Heart right ventricle (tissue), 16 donors: ENCODE measurements around the gene GPR52. TPM values are rescaled to one million over a fixed set of nuclear protein-coding genes. Genes with fewer than 3 reads are reported as not detected.
A peak's percentile ranks its signal among the peaks of the same experiment; 100 is the strongest.

Source experiments
- ATAC-seq, 8 donors: fragments of 200-7000 bp; cut with Tn5 transposase; one replicate each; pipeline ENCODE4 v1.9.1; 2020; ENCODE audit warnings: mild to moderate bottlenecking in 8 of 8, moderate library complexity in 8 of 8, moderate number of reproducible peaks in 1 of 8
- DNase-seq, 2 donors: peaks; one replicate each; pipeline ENCODE4 v3.0.0-alpha.2; 2020
- H3K27ac ChIP-seq, 10 donors: fragments of 200-600 bp; sonication (generic) in 2 of 10; one replicate each; pipeline versions ENCODE4 v1.5.0 to v1.8.0; 2020 to 2022; ENCODE audit warnings: mild to moderate bottlenecking in 3 of 10
- H3K27me3 ChIP-seq, 7 donors: fragments of 200-600 bp; one replicate each; pipeline ENCODE4 v1.8.0; 2021 to 2022; ENCODE audit warnings: mild to moderate bottlenecking in 2 of 7
- H3K36me3 ChIP-seq, 9 donors: fragments of 200-600 bp; sonication (generic) in 1 of 9; one replicate each; pipeline versions ENCODE4 v1.5.0 to v1.8.0; 2020 to 2022; ENCODE audit warnings: mild to moderate bottlenecking in 2 of 9
- H3K4me1 ChIP-seq, 9 donors: fragments of 200-600 bp; sonication (generic) in 1 of 9; one replicate each; pipeline versions ENCODE4 v1.5.0 to v1.8.0; 2020 to 2022; ENCODE audit warnings: mild to moderate bottlenecking in 4 of 9
- H3K4me3 ChIP-seq, 10 donors: fragments of 200-600 bp; sonication (generic) in 2 of 10; one replicate each; pipeline versions ENCODE4 v1.5.0 to v1.8.0; 2020 to 2022; ENCODE audit warnings: mild to moderate bottlenecking in 7 of 10, moderate library complexity in 2 of 10
- H3K9me3 ChIP-seq, 11 donors: fragments of 200-600 bp in 10 of 11; sonication (generic) in 2 of 11; one replicate each; pipeline versions ENCODE4 v1.5.0 to v1.8.0; 2013 to 2022; ENCODE audit warnings: mild to moderate bottlenecking in 2 of 11, control low read depth in 1 of 11, moderate library complexity in 1 of 11
- CTCF ChIP-seq, 9 donors: fragments of 200-600 bp; sonication (generic) in 2 of 9; IDR thresholded peaks; one replicate each; pipeline versions ENCODE4 v1.5.0 to v1.8.0; 2021 to 2022; ENCODE audit warnings: antibody characterized with exemption in 9 of 9, mild to moderate bottlenecking in 5 of 9, moderate library complexity in 1 of 9
- WGBS, 2 donors: extraction: QIAGEN DNeasy Blood & Tissue Kit; methylation state at CpG; one replicate each; pipeline ENCODE4 v1.1.7; 2013; ENCODE audit warnings: inconsistent platforms in 1 of 2; 5-methylcytosine and 5-hydroxymethylcytosine counted together
- intact Hi-C, 10 donors: fragments of 100-400 bp; cut with DNase I; formaldehyde crosslinking; loops; one replicate each; pipeline versions ENCODE4 v1.11.1 to v1.14.2; 2022
- polyA plus RNA-seq, 2 donors: library from polyadenylated mRNA; stranded (reverse); fragments of 200-250 nt; gene quantifications; one replicate each; pipeline ENCODE4 v1.2.3, GENCODE V29; 2013
- total RNA-seq, 10 donors: library from RNA; stranded (reverse); fragmentation: NEBNext Ultra II Directional in 3 of 10; extraction: Animal tissue kit (Norgen Biotek cat#: 25700) in 3 of 10; gene quantifications; one replicate each; pipeline versions ENCODE4 v1.2.1 to v1.2.4, GENCODE V29; 2021 to 2023
- donor health status: Arrhythmogenic right ventricular cardiomyopathy.
- donor health status: ischemic (EF 13 %, LVEDD 7.1; RV severe dilation, severe dysfunction).
- donor health status: healthy with polysubstance abuse.
- donor health status: DM: no; HTN: yes; CAD: no.
- donor health status: DM: no; HTN: no; CAD: no.
- donor health status: ischemic (EF 25% LVEDD 6.9; RV normal size, moderate dysfunction).
- donor health status: ischemic (EF 25% LVEDD 5.7; RV mildly dilated, moderate dysfunction).
- donor health status: healthy.
- donor health status: DM: yes; HTN: yes; CAD: no.
- donor health status: Ischemic cardiomyopathy.
- donor health status: ischemic (EF 35%, LVEDD 5.7; RV mildly dilated, moderate dysfunction).
- donor health status: nonischemic (EF 11% LVEDD 7.7; RV severe dilation, severe dysfunction).
- donor health status: DM: yes; HTN: yes; CAD: no.
- donor health status: PGD.
- donor health status: ischemic (EF 29% LVEDD 5.4; RV normal size, mild dysfunction).
- donor health status: nonischemic (EF 23%, LVEDD 6.1; RV moderate dilation, normal function).

The GPR52 gene
- total and polyA plus RNA-seq, 12 donors: 0.29 to 2.9 (median 1.4) TPM; not detected in 1

GRCh38 chr1:174445351-174445750, 2.4 kb upstream of the GPR52 start:
- intact Hi-C loops: no loop called here
- no peak overlapping the region for H3K4me3 ChIP-seq
- DNase-seq (no peak), ATAC-seq (no peak)
- peaks cover 0 to 27% (median 3%) of the 10 kb centered on the region in 9 donors for H3K4me1 ChIP-seq
- H3K36me3 ChIP-seq: no peaks in the 10 kb centered on the region
- H3K27me3 ChIP-seq: no peaks in the 10 kb centered on the region
- no peak for TF ChIP-seq CTCF (IDR thresholded peaks at IDR 0.05)
- H3K27ac ChIP-seq: no peak overlapping the region
- H3K9me3 ChIP-seq: peaks cover 0 to 8% (median 0%) of the 10 kb centered on the region in 11 donors

GRCh38 chr1:174445817-174446216, 1.9 kb upstream of the GPR52 start:
- Histone ChIP-seq H3K36me3 (no peaks in the 10 kb centered on the region), H3K27ac (no peak overlapping the region), H3K27me3 (no peaks in the 10 kb centered on the region), H3K4me1 (peaks cover 0 to 27% (median 3%) of the 10 kb centered on the region in 9 donors), H3K4me3 (no peak overlapping the region), H3K9me3 (peaks cover 0 to 8% (median 0%) of the 10 kb centered on the region in 11 donors)
- DNase-seq: no peak
- WGBS, 2 donors: 60 to 69% methylated on average over 6 of the region's 6 CpGs
- intact Hi-C loops: no loop called here
- ATAC-seq: peak in 2 of 8 donors; percentile 48 to 51
- no peak for TF ChIP-seq CTCF (IDR thresholded peaks at IDR 0.05)

GRCh38 chr1:174448531-174448883, 743 bp downstream of the GPR52 start:
- Histone ChIP-seq H3K27ac (peak overlapping the region in 1 of 10 donors; percentile 13), H3K36me3 (no peaks in the 10 kb centered on the region), H3K27me3 (no peaks in the 10 kb centered on the region), H3K9me3 (peaks cover 0 to 8% (median 0%) of the 10 kb centered on the region in 11 donors), H3K4me1 (peaks cover 0 to 27% (median 3%) of the 10 kb centered on the region in 9 donors), H3K4me3 (no peak overlapping the region)
- DNase-seq (no peak), ATAC-seq (no peak)
- intact Hi-C loops: no loop called here
- WGBS, 2 donors: 80 to 90% methylated on average over 5 of the region's 5 CpGs
- no peak for TF ChIP-seq CTCF (IDR thresholded peaks at IDR 0.05)

GRCh38 chr1:174448974-174449373, 1.2 kb downstream of the GPR52 start:
- H3K36me3 ChIP-seq: no peaks in the 10 kb centered on the region
- no peak for TF ChIP-seq CTCF (IDR thresholded peaks at IDR 0.05)
- intact Hi-C loops: no loop called here
- H3K4me3 ChIP-seq: no peak overlapping the region
- peaks cover 0 to 27% (median 3%) of the 10 kb centered on the region in 9 donors for H3K4me1 ChIP-seq
- peak in 2 of 8 donors; percentile 65 for ATAC-seq
- peaks cover 0 to 4% (median 0%) of the 10 kb centered on the region in 11 donors for H3K9me3 ChIP-seq
- peak overlapping the region in 1 of 10 donors; percentile 13 for H3K27ac ChIP-seq
- DNase-seq: no peak
- no peaks in the 10 kb centered on the region for H3K27me3 ChIP-seq
- WGBS, 2 donors: 67 to 79% methylated on average over 5 of the region's 5 CpGs
